ENCODE data around the gene TCOF1. TPM values are rescaled to one million over a fixed set of nuclear protein-coding genes. Genes with fewer than 3 reads are reported as not detected.

TCOF1 gene
- total RNA-seq, 1 donor from 2014 or later, result 33.2 TPM

GRCh38 chr5:150429410-150429873, 71.9 kb downstream of the TCOF1 start:
- no peaks in the 10 kb centered on the region for H3K36me3 ChIP-seq (ENCODE audit: control insufficient read depth, insufficient read depth, low read length)
- H3K4me3 ChIP-seq (ENCODE audit: low read depth, low read length), result no peak overlapping the region
- H3K27me3 ChIP-seq (ENCODE audit: control insufficient read depth, insufficient read depth, low read length), result no peaks in the 10 kb centered on the region
- no peak for TF ChIP-seq CTCF (IDR thresholded peaks at IDR 0.05; ENCODE audit: insufficient read depth, low read length, poor library complexity, severe bottlenecking)
- DNase-seq (ENCODE audit: low read depth), result no peak

- no peak for DNase-seq (ENCODE audit: low read depth)
Measured at GRCh38 chr5:150431048-150431447, 73.6 kb downstream of the TCOF1 start.

GRCh38 chr5:150431574-150431973, 74.1 kb downstream of the TCOF1 start:
- DNase-seq (ENCODE audit: low read depth), result no peak
- TF ChIP-seq CTCF (IDR thresholded peaks at IDR 0.05; ENCODE audit: insufficient read depth, low read length, poor library complexity, severe bottlenecking), result no peak
- Histone ChIP-seq H3K27me3 (ENCODE audit: control insufficient read depth, insufficient read depth, low read length) (no peaks in the 10 kb centered on the region), H3K4me3 (ENCODE audit: low read depth, low read length) (no peak overlapping the region), H3K36me3 (ENCODE audit: control insufficient read depth, insufficient read depth, low read length) (no peaks in the 10 kb centered on the region)

More at GRCh38 chr5:150431048-150431447, 73.6 kb downstream of the TCOF1 start:
- TF ChIP-seq CTCF (IDR thresholded peaks at IDR 0.05; ENCODE audit: insufficient read depth, low read length, poor library complexity, severe bottlenecking), result no peak
- no peaks in the 10 kb centered on the region for H3K27me3 ChIP-seq (ENCODE audit: control insufficient read depth, insufficient read depth, low read length)
- H3K4me3 ChIP-seq (ENCODE audit: low read depth, low read length), result no peak overlapping the region
- no peaks in the 10 kb centered on the region for H3K36me3 ChIP-seq (ENCODE audit: control insufficient read depth, insufficient read depth, low read length)

- TF ChIP-seq CTCF (IDR thresholded peaks at IDR 0.05; ENCODE audit: insufficient read depth, low read length, poor library complexity, severe bottlenecking), result no peak
- Histone ChIP-seq H3K27me3 (ENCODE audit: control insufficient read depth, insufficient read depth, low read length) (no peaks in the 10 kb centered on the region), H3K36me3 (ENCODE audit: control insufficient read depth, insufficient read depth, low read length) (no peaks in the 10 kb centered on the region), H3K4me3 (ENCODE audit: low read depth, low read length) (no peak overlapping the region)
- no peak for DNase-seq (ENCODE audit: low read depth)
Measured at GRCh38 chr5:150434464-150434863, 77.0 kb downstream of the TCOF1 start.

GRCh38 chr5:150436141-150436680, 78.7 kb downstream of the TCOF1 start:
- TF ChIP-seq CTCF (IDR thresholded peaks at IDR 0.05; ENCODE audit: insufficient read depth, low read length, poor library complexity, severe bottlenecking), result peak; percentile 82
- DNase-seq (ENCODE audit: low read depth), result no peak
- Histone ChIP-seq H3K4me3 (ENCODE audit: low read depth, low read length) (no peak overlapping the region), H3K27me3 (ENCODE audit: control insufficient read depth, insufficient read depth, low read length) (no peaks in the 10 kb centered on the region), H3K36me3 (ENCODE audit: control insufficient read depth, insufficient read depth, low read length) (no peaks in the 10 kb centered on the region)

Data from kidney epithelial cell (primary cell).